ENCODE measurements around the gene ACSS1.

ACSS1 gene

DNA sequence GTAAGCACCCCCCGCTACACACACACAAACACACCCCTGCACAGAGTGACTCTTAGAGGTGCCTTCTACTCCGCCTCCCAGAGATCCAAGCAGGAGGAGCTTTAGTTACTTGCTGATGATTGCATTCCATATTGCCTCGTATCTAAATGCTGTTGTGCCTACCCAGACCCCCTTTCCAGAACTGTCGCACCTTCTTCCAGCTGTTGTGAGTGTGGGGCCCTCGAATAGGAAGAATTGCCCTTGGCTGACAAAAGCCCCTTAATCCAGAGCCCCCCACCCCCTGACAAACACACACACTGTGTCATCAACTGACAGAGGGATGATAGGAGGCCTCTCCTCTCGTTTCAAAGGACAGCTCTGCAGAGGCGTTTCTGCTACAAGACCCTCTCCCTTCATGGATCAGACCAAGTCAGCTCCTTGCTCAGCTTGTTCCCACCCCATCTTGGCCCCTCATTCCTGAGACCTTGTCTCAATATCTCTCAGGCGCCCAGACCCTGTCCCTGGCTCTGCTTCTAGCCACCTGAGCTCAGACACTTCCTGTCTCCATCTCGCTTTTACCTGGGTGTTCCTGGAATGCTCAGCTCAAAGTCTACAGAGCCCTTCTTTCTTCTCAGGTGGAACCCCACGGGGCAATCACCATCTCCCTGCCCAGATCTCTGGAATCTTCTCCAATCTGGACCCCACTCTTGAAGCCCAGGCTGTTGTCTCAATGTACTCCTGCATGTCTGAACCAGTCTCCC lies 28.0 kb upstream of the ACSS1 start:
- DNase-seq (ENCODE audit: extremely low spot score) = no peak
- TF ChIP-seq SUZ12 (IDR thresholded peaks at IDR 0.05) = no peak
- no peak for TF ChIP-seq ELF4 (IDR thresholded peaks at IDR 0.05)
- no peak for TF ChIP-seq TARDBP (IDR thresholded peaks at IDR 0.05)
- TF ChIP-seq SP1 (IDR thresholded peaks at IDR 0.05) = no peak
- TF ChIP-seq CTBP1 (IDR thresholded peaks at IDR 0.05; ENCODE audit: borderline replicate concordance) = no peak
- TF ChIP-seq PKNOX1 (IDR thresholded peaks at IDR 0.05) = no peak
- TF ChIP-seq L3MBTL2 (conservative IDR thresholded peaks at IDR 0.05) = no peak
- TF ChIP-seq LEF1 (IDR thresholded peaks at IDR 0.05; ENCODE audit: borderline replicate concordance) = no peak
- no peak for TF ChIP-seq BHLHE40 (IDR thresholded peaks at IDR 0.05; ENCODE audit: borderline replicate concordance)
- TF ChIP-seq FOXM1 (IDR thresholded peaks at IDR 0.05; ENCODE audit: borderline replicate concordance) = no peak
- no peak for TF ChIP-seq FOXK2 (IDR thresholded peaks at IDR 0.05)
- TF ChIP-seq NFRKB (IDR thresholded peaks at IDR 0.05) = no peak
- TF ChIP-seq HDGF (IDR thresholded peaks at IDR 0.05; ENCODE audit: borderline replicate concordance) = no peak
- TF ChIP-seq ARNT (IDR thresholded peaks at IDR 0.05) = no peak
- TF ChIP-seq FOXA1 (IDR thresholded peaks at IDR 0.05) = no peak
- no peak for TF ChIP-seq ZNF384 (IDR thresholded peaks at IDR 0.05)
- POLR2A ChIA-PET = no interaction called here
- CTCF ChIA-PET = no interaction called here

- ChIA-PET POLR2A (no interaction called here), CTCF (no interaction called here)
- no peak for TF ChIP-seq LEF1 (IDR thresholded peaks at IDR 0.05; ENCODE audit: borderline replicate concordance)
- no peak for TF ChIP-seq NFRKB (IDR thresholded peaks at IDR 0.05)
- TF ChIP-seq PKNOX1 (IDR thresholded peaks at IDR 0.05) = no peak
- TF ChIP-seq SP1 (IDR thresholded peaks at IDR 0.05) = no peak
- TF ChIP-seq FOXM1 (IDR thresholded peaks at IDR 0.05; ENCODE audit: borderline replicate concordance) = no peak
- no peak for TF ChIP-seq HDGF (IDR thresholded peaks at IDR 0.05; ENCODE audit: borderline replicate concordance)
- TF ChIP-seq BHLHE40 (IDR thresholded peaks at IDR 0.05; ENCODE audit: borderline replicate concordance) = no peak
- TF ChIP-seq TARDBP (IDR thresholded peaks at IDR 0.05) = no peak
- TF ChIP-seq FOXK2 (IDR thresholded peaks at IDR 0.05) = no peak
- no peak for TF ChIP-seq SUZ12 (IDR thresholded peaks at IDR 0.05)
- TF ChIP-seq FOXA1 (IDR thresholded peaks at IDR 0.05) = no peak
- DNase-seq (ENCODE audit: extremely low spot score) = no peak
Observed at GRCh38 chr20:25084626-25085187, 26.8 kb upstream of the ACSS1 start.

DNA sequence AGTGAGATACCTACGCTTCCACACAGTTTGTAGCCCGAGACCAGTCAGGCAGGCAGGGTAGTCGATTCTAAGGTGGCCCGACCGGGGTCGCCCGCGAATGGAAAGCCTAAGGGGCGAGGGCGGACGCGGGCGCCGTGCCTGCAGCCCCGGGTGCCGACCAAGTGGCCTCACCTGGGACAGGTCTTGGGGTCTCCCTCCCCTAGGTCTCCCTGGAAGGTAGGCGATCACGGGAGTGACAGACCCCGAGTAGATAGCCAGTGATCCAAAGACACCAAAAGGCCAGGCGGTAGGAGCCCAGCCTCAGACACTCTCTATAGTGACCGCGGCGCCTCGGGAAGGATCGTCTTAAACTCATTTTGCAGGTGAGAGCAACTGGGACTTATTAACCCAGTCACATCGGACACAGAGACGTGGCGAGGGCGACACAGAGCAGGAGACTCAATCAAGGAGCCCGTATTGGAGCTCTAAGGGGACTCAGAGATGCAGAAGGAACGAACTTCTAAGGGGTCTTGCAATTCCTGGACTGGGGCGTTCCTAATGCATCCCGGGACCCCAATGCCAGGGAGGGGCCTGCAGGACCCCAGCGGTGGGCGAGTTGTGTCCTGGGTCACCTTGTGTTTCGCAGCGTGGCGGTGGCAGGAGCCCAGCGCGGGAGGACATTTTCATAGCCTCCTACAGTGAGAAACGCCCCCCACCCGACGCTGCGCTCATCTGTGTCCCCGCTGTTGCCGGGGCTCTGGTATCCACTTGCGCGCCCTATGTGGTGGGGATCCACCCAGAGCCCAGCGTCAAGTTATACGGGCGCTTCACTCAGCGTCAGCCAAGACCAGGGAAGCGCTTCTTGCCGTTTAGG lies 26.1 kb upstream of the ACSS1 start:
- ChIA-PET CTCF (no interaction called here), POLR2A (no interaction called here)

GRCh38 chr20:25083141-25083772 lies 25.3 kb upstream of the ACSS1 start:
- TF ChIP-seq LEF1 (IDR thresholded peaks at IDR 0.05; ENCODE audit: borderline replicate concordance) (no peak), BHLHE40 (IDR thresholded peaks at IDR 0.05; ENCODE audit: borderline replicate concordance) (no peak), ARNT (IDR thresholded peaks at IDR 0.05) (no peak), CTBP1 (IDR thresholded peaks at IDR 0.05; ENCODE audit: borderline replicate concordance) (no peak), ELF4 (IDR thresholded peaks at IDR 0.05) (no peak), L3MBTL2 (conservative IDR thresholded peaks at IDR 0.05) (no peak), FOXM1 (IDR thresholded peaks at IDR 0.05; ENCODE audit: borderline replicate concordance) (no peak), TARDBP (IDR thresholded peaks at IDR 0.05) (no peak)
- POLR2A ChIA-PET = no interaction called here
- CTCF ChIA-PET = no interaction called here
- DNase-seq (ENCODE audit: extremely low spot score) = no peak

More for the DNA sequence above, 26.1 kb upstream of the ACSS1 start:
- TF ChIP-seq L3MBTL2 (conservative IDR thresholded peaks at IDR 0.05) (no peak), FOXA1 (IDR thresholded peaks at IDR 0.05) (no peak), FOXK2 (IDR thresholded peaks at IDR 0.05) (no peak), LEF1 (IDR thresholded peaks at IDR 0.05; ENCODE audit: borderline replicate concordance) (no peak), ARNT (IDR thresholded peaks at IDR 0.05) (no peak), CTBP1 (IDR thresholded peaks at IDR 0.05; ENCODE audit: borderline replicate concordance) (no peak), FOXM1 (IDR thresholded peaks at IDR 0.05; ENCODE audit: borderline replicate concordance) (no peak), TARDBP (IDR thresholded peaks at IDR 0.05) (no peak), NFRKB (IDR thresholded peaks at IDR 0.05) (no peak), ELF4 (IDR thresholded peaks at IDR 0.05) (no peak), SUZ12 (IDR thresholded peaks at IDR 0.05) (no peak), HDGF (IDR thresholded peaks at IDR 0.05; ENCODE audit: borderline replicate concordance) (no peak)
- no peak for DNase-seq (ENCODE audit: extremely low spot score)

DNA sequence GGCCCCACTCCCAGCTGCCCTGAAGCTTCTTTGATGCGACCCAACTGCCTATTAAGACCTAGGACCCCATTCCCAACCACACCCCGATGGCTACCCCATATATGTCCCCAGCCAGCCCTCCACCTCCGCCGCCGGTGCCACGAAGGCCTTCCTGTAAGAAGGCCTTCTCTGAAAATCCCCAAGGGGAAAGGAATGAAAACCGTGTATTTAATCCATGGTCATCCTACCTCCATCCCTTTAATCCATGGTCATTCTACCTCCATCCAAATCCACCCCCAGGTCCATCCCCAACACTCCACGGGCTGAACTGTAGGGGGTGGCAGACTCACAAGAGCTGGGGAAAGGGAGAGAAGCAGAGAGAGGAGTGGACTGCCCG lies 24.5 kb upstream of the ACSS1 start:
- CTCF ChIA-PET = no interaction called here
- TF ChIP-seq L3MBTL2 (conservative IDR thresholded peaks at IDR 0.05) = no peak
- no peak for DNase-seq (ENCODE audit: extremely low spot score)
- POLR2A ChIA-PET = no interaction called here

Measured in HEK293T (cell line).